HG03103 (cell line): ENCODE results near the gene ABCA2.
A peak's percentile ranks its signal among the peaks of the same experiment; 100 is the strongest.

Experiments used
- ATAC-seq: cut with Tn5 transposase; IDR thresholded peaks from one replicate; pipeline ENCODE4 v1.9.1; 2021; ENCODE audit warnings: low read depth; ENCODE audit not compliant: unreplicated experiment

Gene ABCA2

DNA sequence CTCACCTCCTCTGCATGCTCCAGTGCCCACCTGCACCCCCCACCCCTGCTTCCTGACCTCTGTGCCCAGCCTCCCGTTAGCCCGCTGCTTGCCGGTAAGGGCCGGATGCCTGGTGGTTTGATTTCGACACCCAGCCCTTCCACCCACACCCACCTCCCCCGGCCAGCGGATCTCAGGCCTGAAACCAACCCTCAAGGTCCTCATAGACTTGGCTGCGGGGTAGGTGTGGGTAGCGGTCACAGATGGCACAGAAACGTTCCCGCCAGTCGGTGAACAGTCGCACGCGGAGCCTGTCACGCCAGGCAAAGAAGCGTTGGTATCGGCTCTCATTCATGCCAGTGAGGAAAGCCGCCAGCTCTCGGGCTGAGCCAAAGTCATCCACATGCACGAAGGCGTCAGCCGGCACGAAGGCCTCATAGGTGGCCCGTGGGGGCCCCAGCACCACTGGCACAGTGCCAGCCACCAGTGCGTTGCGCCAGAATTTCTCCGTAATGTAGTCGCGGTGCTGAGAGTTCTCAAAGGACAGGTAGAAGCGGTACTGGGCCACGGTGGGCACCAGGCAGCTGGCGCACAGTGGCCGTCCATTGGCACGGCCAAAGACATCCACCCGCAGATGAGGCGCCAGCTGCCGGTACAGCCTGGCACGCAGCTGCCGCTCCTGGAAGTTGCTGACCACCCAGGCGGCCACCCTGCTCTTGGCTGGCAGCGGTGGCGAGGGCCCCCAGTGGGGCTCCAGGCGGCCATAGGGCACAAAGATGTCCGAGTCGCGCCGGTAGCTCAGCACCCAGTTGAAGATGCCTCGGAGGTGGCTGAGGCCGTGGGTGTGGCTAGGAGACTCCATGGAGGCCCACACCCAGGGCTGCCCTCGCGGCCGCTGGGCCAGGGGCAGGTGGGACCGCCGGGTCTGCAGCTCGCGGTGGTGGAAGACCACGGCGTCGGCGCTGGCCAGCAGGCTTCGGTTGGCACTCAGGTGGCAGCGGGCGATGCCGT is 2.8 kb upstream of the ABCA2 start:
- no peak for ATAC-seq

DNA sequence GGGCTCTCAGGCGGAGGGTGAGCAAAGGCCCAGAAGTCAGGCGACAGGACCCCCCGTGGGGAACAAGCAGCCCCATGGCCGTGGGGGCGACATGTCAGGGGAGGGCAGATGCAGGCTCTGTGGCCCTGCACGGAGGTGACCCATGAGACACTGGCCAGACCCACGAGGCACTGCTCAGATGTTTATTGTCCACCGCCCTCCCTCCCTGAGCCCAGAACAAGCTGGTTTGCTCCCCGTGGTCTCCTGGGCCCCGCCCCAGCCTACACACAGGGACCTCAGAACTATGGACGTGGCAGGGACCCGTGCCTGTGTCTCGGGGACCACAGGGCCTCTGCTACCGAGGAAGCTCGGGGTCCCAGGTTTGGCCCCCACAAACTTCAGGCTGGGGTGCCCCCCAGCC is 2.0 kb upstream of the ABCA2 start:
- ATAC-seq, result no peak

DNA sequence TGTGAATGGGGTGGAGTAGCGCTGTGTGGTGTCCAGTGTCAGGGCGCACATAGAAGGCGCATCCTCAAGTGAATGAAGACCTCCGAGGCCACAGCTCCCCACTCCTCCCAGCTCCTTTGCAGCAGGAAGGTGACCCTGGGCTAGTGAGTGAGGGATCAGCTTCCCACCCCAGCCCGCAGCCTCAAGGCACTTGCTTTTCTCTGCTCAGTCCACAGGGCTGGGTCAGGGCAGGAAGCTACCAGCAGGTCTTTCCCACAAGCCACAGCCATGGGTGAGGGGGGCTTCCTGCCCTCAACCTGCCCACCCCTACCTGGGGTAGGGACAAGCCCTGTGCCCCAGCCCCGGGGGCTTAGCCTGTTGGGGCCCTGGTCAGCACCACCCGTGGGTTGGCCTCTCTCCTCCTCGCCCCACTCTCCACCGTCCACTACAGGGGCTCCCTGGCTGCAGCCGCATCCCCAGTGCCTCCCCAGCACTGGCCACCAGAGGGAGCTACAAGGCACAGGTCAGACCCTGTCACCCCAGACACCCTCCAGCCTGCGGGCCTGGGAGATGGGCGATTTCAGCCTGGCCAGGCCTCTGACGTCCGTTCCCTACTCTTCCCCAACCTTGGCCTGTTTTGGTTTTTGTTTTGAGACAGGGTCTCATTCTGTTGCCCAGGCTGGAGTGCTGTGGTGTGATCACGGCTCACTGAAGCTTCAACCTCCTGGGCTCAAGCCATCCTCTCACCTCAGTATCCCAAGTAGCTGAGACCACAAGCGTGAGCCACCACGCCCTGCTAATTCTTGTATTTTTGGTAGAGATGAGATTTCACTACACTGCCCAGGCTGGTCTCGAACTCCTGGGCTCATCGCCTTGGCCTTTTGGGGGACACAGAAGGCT is 1.3 kb upstream of the ABCA2 start:
- no peak for ATAC-seq

DNA sequence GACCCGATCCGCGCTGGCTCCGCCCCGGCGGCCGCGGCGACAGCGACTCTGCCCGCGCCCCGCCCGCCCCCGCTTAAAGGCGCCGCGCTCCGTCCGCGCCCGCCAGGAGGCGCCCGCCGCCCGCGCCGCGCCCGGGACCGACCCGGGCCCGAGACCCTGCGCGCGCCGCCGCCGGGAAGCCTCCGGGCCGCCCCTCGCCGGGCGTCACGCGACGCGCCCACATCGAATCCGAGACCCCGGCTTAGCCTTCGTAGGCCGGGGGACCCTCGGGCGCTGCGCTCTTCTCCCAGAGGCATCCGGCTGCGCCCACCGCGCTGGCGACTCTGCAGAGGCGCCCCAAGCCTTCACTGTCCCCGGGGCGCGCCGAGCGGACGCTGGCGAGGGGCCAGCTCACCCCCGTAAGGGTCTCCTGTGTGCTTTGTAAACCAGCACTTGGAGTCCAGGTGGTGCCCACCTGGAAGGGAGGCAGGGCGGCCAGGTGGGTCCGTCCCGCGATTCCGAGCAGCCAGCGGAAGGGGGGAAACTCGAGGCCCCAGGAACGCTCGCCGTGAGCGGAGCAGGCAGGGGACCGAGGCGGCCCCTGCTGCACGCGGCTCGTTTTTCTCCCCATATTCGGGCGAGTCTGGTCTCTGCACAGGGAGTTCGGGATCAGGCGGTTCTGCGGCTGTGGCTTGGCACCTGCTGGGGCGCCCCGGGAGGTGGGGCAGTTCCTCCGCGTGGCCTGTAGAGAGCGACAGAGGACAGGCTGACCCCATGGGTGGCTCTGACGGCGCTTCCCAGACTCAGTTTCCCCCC is 423 bp upstream of the ABCA2 start:
- peak; percentile 35 for ATAC-seq

DNA sequence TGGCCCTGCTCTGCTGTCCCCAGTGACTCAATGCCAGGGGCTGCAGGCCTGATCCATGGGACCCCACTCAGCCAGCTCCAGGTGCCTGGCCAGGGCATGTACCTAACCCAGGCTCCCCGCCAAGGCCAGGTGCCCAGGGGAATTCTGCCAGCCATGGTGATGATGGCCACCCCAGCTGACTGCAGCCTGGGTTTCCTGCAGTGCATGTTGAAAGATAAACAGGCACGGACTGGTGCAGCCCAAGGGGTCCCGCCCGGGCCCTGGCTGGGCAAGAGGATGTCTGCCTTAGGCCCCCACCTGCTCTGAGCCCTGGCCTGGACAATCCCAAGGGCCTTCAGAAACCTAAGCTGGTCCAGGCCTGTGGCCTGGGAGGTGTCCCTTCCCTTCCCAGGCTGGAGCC is 1.2 kb downstream of the ABCA2 start:
- ATAC-seq, result no peak

DNA sequence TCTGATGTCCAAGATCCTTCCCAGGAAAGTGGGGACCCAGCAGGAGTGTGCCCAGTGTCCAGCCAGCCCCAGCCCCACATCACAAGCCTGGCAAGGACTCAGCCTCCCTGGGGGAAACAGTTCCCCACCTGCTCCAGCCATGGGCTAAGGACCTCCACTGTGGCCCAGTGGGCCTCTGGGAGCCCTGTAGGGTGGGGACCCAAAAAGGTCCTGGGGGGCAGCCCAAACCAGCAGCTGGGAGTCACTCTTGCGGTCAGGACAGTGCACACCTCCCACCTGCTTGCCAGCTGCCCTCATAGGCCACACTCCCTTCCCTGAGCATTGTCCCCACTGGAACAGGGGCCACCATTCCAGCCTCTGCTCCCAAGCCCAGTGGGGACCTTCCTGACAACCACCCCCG is 1.7 kb downstream of the ABCA2 start:
- ATAC-seq, result no peak

DNA sequence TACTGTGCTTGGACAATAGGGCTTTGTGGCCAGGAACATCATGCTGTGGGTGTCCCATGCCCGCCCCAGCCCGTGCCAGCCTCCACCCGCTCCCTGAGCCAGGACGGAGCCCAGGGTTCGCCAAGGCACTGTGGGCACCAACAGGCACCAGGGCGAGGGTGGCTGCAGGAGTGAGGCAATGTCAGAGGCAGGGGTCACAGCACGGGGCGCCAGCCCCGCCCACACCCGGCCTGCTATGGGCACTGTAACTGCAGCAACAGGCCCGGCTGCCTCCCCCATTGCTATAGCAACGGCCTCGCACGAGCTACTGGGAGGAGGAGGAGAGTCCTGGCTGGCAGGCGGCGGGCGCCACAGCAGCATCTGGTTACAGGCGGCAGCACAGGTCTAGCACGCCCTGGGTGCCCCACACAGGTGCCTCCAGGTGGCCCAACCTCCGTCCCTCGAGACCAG is 2.5 kb downstream of the ABCA2 start:
- no peak for ATAC-seq

DNA sequence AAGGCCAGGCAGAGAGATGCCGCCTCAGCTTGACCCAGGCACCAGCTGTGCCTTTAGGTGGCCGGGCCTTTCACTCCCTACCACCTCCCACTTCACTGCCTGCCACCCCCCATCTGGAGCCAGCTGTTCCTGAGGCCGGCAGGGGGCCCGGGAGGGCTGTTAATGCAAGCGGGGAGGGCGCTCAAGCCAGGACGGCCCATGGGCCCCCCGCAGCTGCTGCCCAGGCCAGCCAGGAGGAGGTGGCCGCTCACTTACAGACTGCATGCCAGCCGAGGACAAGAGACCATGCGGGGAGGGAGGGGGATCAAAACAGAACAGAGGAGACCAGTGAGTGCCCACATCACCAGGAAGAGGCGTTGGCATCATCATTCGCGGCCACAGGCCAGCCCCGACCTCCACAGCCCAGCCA is 4.5 kb downstream of the ABCA2 start:
- no peak for ATAC-seq

DNA sequence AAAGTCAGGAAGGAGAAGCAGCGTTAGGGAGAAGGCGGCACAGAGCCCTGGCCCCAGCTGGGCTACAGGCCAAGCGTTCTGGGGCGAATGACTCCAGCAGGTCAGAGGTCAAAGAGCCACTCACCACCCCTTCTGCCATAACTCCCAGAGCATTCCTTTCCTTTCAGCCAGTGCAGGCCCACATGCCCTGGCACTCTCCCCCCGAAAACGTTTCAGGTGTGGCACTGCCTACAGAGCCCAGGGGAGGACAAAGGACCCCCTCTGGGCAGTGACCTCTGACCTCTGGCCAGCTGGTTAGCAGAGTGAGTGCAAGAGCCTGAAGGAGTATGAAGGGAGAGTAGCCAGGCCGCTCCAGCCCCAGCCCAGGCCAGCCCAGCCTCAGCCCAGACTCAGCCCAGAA is 4.9 kb downstream of the ABCA2 start:
- no peak for ATAC-seq

DNA sequence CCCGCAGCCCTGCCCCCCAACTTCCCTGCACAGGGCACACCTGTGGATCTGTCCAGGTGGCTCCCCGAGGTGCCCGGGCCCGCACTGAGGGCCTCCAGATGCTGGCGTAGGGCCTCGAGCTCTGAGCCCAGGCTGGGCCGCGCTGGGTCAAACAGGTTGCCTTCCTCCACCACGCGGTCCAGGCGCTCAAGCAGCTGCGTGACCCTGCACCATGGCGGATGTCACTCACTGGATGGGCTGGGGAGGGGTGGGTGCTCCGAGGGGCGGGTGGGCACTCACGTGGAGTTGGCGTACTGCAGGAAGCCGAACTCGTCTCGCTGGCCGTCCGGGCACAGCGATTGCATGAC is 5.4 kb downstream of the ABCA2 start:
- no peak for ATAC-seq

DNA sequence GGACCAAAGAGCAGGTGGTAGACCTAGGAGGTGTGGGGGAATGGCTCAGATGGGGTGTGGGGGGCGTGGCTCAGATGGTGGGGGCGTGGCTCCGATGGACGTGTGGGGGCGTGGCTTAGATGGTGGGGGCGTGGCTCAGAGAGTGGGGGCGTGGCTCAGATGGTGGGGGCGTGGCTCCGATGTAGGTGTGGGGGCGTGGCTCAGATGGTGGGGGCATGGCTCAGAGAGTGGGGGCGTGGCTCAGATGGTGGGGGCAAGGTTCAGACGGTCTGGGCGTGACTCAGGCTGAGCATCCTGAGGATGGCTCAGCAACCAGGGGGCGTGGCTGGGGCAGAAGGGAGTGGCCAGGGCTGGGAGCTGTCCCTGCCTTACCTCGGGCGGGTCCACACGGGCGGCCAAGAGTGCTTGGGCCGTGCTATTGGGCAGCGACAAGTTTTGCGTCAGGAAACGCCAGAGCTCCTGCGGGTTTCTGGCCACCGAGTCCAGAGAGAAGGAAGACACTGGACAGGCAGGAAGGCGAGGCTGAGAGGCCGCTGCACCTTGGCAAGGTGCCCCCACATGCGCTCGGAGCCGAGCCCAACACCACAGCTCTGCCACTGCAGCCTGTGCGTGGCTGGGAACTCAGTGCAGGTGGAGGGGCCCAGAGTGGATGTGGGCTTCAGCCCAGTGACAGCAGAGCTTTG is 5.9 kb downstream of the ABCA2 start:
- ATAC-seq, result no peak

DNA sequence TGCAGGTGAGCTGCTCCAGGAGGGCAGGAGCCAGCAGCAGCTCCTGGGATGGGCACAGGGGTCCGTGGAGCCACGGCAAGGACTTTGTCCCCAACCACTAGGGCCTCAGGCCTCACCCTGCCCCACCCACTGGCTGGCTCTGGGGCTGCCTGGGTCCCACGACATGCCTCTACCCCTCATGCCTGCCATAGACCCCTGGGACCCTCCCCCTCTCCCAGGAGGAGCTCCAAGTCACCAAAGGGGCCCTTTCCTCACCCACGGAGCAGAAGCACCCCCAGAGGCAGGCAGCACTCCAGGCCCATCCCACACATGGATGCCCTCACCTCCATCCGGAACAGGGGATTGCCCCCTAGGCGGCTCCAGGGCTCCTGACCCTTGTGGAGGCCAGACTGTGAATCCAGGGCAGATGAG is 6.5 kb downstream of the ABCA2 start:
- no peak for ATAC-seq

DNA sequence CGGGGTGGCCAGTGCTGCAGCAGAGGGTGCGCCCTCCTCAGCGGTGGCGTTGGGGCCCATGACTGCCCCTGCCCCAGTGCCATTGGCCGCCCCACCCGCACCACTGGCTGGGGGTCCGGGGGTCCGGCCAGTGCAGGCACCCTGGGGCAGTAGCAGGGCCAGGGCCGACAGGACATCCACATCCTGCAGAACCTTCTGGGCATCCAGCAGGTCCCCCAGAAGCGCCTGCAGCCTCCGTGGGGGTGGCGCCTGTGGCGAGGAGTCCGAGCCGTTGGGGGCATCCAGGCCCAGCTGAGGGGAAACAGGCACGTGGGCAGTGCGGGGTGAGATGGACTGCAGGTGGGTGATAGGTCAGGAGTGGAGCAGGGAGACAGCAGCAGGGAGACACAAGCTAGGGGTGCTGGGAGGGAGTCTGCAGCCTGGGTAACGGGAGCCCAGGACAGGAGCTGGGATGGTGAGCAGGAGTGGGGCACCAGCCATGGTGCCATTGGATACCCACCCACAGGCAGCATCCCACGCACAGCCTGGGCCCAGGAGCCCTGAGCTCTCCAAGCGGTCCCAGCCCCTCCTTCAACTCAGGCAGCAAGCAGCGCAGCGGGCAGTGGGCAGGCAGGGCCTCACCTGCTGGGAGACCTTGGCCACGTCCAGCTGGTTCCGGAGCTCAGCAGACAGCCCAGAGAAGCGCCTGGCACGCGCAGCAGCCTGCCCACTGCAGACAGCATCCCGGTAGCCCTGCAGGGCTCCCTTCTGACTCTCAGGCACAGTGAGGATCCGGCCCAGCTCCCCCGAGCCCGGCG is 7.1 kb downstream of the ABCA2 start:
- no peak for ATAC-seq

DNA sequence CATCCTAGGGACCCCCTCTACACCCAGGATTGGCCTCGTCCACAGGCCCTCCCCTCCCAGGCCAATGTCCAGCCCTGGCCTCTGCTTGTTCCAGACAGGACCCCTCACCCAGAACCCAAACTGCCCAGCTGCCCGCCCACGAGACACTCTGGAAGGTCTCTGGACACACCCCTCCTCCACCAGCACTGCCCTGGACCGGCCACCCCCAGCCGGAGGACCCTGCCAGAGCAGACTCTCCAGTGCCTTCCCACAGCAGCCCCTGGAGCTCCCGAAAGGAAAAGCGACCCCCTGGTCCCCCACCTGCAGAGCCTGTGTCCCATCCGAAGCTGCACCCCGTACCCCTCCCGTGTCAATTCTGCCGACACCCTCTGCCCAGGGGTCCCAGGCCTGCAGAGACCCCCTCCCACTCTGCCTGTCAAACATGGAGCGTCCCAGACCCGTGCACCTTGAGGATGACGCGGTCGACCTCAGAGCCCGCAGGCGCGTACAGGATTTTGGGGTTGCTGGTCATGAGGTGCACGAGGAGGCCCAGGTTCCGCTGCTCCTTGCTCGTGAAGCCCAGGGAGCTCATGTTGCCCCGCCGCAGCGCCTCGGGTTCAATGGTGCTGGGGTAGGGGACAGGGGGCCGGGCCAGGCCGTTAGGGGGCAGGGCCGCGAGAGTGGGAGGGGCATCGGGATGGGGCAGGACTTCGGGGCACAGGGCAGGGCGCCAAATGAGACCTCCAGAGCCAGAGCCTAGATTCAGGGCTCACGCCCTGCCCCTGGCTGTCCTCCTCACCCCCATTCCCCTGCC is 8.0 kb downstream of the ABCA2 start:
- ATAC-seq, result no peak

DNA sequence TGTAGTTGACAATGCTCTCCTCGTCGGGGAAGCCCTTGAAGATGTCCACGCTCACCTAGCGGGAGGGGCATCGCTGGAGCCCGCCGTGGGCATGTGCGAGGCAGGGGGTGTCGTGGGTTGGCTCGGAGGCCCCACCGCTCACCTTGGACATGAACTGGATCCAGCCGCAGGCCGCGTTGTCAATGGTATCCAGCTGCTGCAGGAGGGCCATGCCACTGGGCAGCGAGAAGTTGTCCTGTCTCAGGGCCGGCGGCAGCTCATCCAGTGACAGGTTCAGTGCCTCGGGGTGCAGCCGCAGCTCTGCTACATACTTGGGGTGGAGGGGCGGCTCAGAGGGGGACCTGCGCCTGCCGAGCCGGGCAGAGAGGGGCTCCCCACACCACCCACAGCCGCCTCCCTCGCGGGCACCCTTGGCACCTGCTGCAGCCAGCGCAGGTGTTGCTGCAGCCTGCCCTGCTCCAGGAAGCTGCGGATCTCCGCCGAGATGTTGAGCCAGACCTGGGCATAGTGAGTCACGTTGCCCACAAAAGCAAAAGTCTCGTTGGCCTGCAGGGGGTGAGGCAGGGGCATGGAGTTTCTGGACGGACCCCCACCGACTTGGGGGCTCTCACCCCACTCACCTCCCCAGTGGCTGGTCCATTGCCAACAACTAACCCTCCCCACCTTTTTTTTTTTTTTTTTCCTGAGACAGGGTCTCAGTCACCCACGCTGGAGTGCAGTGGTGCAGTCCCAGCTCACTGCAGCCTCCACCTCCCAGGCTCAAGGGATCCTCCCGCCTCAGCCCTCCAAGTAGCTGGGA is 9.1 kb downstream of the ABCA2 start:
- ATAC-seq, result no peak

DNA sequence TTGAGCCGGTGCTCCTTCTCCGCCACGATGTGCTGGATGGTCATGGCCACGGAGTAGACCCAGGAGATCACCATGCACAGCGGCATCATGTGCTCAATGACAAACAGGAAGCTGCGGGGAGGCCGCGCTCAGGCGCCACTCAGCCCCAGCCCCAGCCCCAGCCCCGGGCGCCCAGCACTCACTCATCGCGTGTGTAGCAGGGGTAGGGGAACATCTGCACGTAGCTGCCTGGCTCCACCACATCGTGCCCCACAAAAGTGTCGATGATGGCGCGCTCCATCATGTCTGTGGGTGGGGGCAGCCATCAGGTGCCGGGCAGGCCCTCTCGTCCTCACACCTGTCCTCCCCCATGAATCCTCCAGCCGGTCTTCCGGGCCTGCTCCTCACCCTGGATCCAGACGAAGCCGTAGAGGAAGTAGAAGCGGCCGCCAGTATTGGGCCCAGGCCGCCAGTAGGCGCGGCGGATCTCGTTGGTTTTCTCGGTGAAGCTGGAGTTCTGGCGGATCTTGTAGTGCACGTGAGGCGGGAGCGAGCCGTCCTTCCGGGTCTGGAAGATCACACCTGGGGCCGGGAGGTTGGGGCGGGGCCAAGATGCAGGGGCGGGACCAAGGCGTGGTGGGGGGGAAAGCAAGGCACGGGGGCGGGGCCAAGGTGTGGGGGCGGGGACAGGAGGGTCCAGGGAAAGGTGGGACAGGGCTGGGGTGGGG is 10.1 kb downstream of the ABCA2 start:
- no peak for ATAC-seq

DNA sequence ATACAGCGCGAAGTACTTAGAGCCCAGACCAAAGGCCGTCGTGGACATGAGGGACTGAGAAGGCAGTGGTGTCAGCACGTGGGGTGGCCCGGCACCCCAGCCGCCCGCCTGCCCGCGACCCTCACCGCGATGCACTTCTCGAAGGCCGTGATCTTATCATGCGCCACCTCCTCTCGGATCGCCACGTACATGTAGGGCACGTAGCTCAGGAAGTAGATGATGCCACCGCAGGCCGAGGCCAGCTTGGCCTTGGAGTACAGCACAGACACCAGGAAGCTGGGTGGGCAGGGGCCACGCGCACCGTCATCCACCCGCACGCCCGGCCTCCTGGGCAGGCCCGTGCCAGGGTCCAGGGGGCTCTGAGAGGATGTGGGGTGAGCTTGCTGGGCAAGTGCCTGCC is 11.0 kb downstream of the ABCA2 start:
- no peak for ATAC-seq
